Peyer's patch (tissue), 4 donors: Measurements from ENCODE around the gene TOMM7. TPM values are rescaled to one million over a fixed set of nuclear protein-coding genes. Genes with fewer than 3 reads are reported as not detected.

Experiments
- DNase-seq, 3 donors: peaks; one replicate each; pipeline ENCODE4 v3.0.0-alpha.2; 2017 to 2019
- H3K27ac ChIP-seq, 4 donors: fragments of 200-600 bp; sonication (generic); one replicate each; pipeline ENCODE4 v1.5.1; 2016 to 2019
- H3K27me3 ChIP-seq, 2 donors: fragments of 200-600 bp; sonication (generic); one replicate each; pipeline ENCODE4 v1.5.1; 2019
- H3K36me3 ChIP-seq, 3 donors: fragments of 200-600 bp; sonication (generic); one replicate each; pipeline ENCODE4 v1.5.1; 2016 to 2019
- H3K4me1 ChIP-seq, 4 donors: fragments of 200-600 bp; sonication (generic); one replicate each; pipeline ENCODE4 v1.5.1; 2016 to 2019
- H3K4me3 ChIP-seq, 4 donors: fragments of 200-600 bp; sonication (generic); 1 replicate in 3 of 4; 2 replicates in 1 of 4; pipeline ENCODE4 v1.5.1; 2016 to 2019; ENCODE audit warnings: mild to moderate bottlenecking in 1 of 4
- H3K9me3 ChIP-seq, 4 donors: fragments of 200-600 bp; sonication (generic); one replicate each; pipeline ENCODE4 v1.5.1; 2016 to 2019; ENCODE audit warnings: mild to moderate bottlenecking in 1 of 4
- CTCF ChIP-seq, 6 experiments: fragments of 450-650 bp in 4 of 6; fragments of 200-600 bp in 2 of 6; sonication (generic) in 1 of 6; IDR thresholded peaks; one replicate each; pipeline ENCODE4 v1.5.1; 2017 to 2019; ENCODE audit warnings: antibody characterized with exemption in 6 of 6, mild to moderate bottlenecking in 3 of 6, moderate library complexity in 1 of 6
- POLR2A ChIP-seq, 2 donors: fragments of 450-650 bp; IDR thresholded peaks; one replicate each; pipeline ENCODE4 v1.5.1; 2017; ENCODE audit warnings: antibody characterized with exemption in 2 of 2, mild to moderate bottlenecking in 2 of 2, moderate library complexity in 2 of 2
- total RNA-seq, 4 donors: library from RNA; depleted of rRNA; stranded (reverse); fragments of >200 nt; gene quantifications; one replicate each; pipeline ENCODE4 v1.1.0, GENCODE V29; 2016

The TOMM7 gene
- total RNA-seq: 10 to 100 TPM; 78.6 to 89.8 (median 82.8) TPM

GRCh38 chr7:22822486-22823141 lies at the start of gene TOMM7:
Gene TOMM7 (minus strand): TSS chr7:22822849. CDS start chr7:22822779, 70 bp downstream.
- H3K27ac ChIP-seq: peak within 1 kb of the TSS; percentile 71 to 79 (median 77)
- peak; percentile 79 to 95 (median 86) for DNase-seq
- no peaks in the 10 kb centered on the region for H3K9me3 ChIP-seq
- TF ChIP-seq CTCF (IDR thresholded peaks at IDR 0.05) (peak; percentile 41 to 70 (median 56)), POLR2A (IDR thresholded peaks at IDR 0.05) (peak; percentile 33 to 59)
- H3K4me3 ChIP-seq: peak within 1 kb of the TSS; percentile 52 to 94 (median 74)
- H3K4me1 ChIP-seq: peaks cover 0 to 12% (median 4%) of the 10 kb centered on the region in 4 donors
- H3K36me3 ChIP-seq: no peaks in the 10 kb centered on the region
- H3K27me3 ChIP-seq: no peaks in the 10 kb centered on the region

DNA sequence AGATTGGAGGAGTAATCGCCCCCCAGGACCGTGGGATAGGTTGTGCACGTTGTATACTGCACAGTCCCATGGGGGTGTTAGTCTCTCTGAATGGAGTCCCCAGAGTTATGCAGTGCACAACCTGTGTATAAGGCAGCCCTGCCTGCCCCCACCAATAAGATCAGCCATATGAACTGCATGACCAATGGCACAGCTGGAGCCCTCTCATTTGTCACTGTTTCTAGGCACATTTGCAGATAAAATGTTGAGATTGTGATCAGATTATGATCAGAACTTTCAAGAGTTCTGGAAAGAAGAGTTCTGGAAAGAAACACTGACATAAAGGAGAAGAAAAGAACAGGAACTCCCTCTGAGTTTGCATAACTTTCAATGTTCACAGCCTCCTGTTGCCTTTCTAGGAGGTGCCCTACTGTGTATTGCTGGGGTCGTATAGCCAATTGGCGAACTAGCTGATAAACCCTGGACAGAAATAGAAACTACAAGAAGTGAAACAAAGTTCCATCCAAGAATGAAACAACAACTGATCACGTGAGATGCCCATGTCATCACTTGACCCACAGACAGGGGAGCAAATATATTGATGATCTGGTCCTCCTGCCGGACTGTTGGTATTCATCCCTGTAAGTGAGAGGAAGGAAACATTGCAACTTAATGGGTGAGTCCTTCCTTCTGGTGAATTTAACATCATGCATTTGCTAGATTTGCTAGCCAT lies 49.6 kb upstream of the TOMM7 start:
- Histone ChIP-seq H3K27me3 (no peaks in the 10 kb centered on the region), H3K9me3 (no peaks in the 10 kb centered on the region), H3K27ac (peak overlapping the region in 1 of 4 donors; percentile 28), H3K4me3 (peak overlapping the region in 1 of 4 donors; percentile 17), H3K36me3 (no peaks in the 10 kb centered on the region), H3K4me1 (no peaks in the 10 kb centered on the region)
- DNase-seq: peak in 1 of 3 donors; percentile 37
- TF ChIP-seq CTCF (IDR thresholded peaks at IDR 0.05) (no peak), POLR2A (IDR thresholded peaks at IDR 0.05) (no peak)

- no peak for TF ChIP-seq POLR2A (IDR thresholded peaks at IDR 0.05)
- TF ChIP-seq CTCF (IDR thresholded peaks at IDR 0.05): no peak
- Histone ChIP-seq H3K27me3 (no peaks in the 10 kb centered on the region), H3K4me3 (no peak overlapping the region), H3K9me3 (no peaks in the 10 kb centered on the region), H3K4me1 (no peaks in the 10 kb centered on the region), H3K36me3 (no peaks in the 10 kb centered on the region), H3K27ac (no peak overlapping the region)
- DNase-seq: no peak
Measured at GRCh38 chr7:22871661-22872060, 49.0 kb upstream of the TOMM7 start.

- no peak overlapping the region for H3K4me3 ChIP-seq
- DNase-seq: no peak
- H3K9me3 ChIP-seq: no peaks in the 10 kb centered on the region
- no peaks in the 10 kb centered on the region for H3K36me3 ChIP-seq
- no peaks in the 10 kb centered on the region for H3K27me3 ChIP-seq
- no peaks in the 10 kb centered on the region for H3K4me1 ChIP-seq
- no peak overlapping the region for H3K27ac ChIP-seq
- TF ChIP-seq POLR2A (IDR thresholded peaks at IDR 0.05) (no peak), CTCF (IDR thresholded peaks at IDR 0.05) (no peak)
Measured at GRCh38 chr7:22868509-22868908, 45.9 kb upstream of the TOMM7 start.

DNA sequence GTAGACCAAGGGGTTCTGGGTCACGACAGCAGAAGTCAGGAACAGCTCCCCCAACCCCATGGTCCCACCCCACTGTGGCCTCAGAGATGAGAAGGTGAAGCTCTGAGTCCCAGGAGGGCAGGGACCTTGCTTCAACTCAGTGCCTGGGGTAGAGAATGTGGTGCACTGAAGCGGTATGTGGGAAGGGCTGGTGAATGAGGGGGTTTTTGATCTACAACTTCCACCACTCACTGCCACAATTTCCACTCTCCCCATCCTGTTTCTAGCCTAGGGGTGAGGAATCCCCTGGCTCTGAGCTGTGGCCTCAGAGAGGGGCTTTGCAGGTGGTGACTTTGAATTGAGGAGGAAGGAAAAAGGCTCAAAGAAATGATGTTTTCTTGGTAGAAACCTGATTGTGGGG lies 44.9 kb upstream of the TOMM7 start:
- Histone ChIP-seq H3K36me3 (no peaks in the 10 kb centered on the region), H3K27ac (peak overlapping the region in 2 of 4 donors; percentile 43 to 59), H3K4me1 (no peaks in the 10 kb centered on the region), H3K27me3 (no peaks in the 10 kb centered on the region), H3K4me3 (no peak overlapping the region), H3K9me3 (no peaks in the 10 kb centered on the region)
- no peak for DNase-seq
- TF ChIP-seq CTCF (IDR thresholded peaks at IDR 0.05): no peak
- no peak for TF ChIP-seq POLR2A (IDR thresholded peaks at IDR 0.05)
